Stimulated activated CD4-positive, alpha-beta T cell treated with anti-CD3 and anti-CD28 coated beads, Interleukin-1b, Interleukin-23, amount 100 ng/mL, for 4 hours (primary cell): ENCODE results near the gene USF3.
"Not testable (repeated sequence)": the region's sequence is repeated elsewhere in the genome, so short reads cannot be mapped to it uniquely, and the experiment has no call there.

ENCODE experiments used
- DNase-seq, 2 donors: peaks; one replicate each; pipeline ENCODE4 v3.0.0-alpha.2; 2020; ENCODE audit warnings: low read depth in 2 of 2

Gene USF3

DNA sequence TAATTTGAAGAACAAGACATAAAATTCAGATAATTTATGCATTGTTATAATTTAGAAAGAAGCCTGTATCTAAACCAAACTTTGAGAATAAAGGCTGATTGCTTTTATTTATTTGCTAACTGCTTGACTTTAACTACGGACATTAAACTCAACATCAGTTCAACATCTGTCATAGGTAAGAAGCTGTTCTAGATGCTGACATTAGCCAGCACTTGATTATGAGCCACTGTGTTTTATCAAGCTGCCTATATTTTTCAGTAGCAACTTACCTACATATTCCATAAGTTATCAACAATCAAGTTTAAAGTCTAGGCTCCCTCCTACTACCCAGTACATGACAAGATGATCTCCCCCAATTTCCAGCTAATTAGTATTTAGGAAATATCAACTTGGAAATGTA, 42.1 kb downstream of the USF3 start:
- no peak for DNase-seq

DNA sequence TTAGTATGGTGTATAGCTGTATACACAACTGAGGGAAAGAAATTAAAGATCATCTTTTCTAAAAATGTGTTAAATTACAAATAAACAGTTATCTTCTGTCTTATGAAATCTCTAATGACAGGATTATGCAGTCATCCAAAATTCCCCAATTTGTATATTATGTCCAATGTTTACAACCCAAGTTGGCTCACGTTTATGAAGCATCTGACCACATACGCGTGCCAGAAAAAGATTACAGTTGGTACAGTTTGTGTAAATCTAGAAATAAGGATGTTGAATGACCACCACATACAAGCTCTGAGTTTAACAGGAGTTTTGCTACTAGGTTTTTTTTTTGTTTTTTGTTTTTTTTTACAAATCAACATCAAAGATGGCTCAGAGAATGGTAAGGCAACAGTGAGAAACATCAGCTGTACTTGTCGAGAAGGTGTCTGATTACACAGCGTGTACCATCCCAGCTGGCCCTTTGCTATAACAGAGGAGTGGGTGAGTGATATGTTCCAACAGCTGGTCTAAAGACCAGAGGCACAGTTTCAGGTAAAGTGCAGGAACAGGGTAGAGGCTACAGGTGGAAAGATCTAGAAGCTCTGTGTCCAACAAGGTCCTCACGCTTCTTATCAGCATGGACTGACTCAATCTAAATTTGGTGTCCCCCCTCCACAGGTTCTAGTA, 47.1 kb downstream of the USF3 start:
- no peak for DNase-seq

DNA sequence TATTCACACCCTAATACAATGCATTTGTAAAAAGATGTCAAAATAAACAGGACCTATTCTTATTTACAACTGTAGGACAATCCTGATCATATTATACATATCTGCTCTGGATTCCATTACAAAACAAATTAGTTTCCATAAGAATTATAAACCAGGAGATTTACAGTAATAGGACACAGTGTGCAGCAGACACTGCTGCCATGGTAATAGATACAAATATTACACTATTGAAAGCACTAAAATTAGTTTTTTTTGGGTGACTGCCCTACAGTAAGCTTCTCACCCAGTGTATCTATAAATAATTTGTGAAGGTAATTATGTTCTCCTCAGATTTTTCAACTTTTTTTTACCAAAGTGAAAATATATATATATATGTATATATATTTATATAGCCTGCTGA, 47.9 kb downstream of the USF3 start:
- DNase-seq, result no peak

DNA sequence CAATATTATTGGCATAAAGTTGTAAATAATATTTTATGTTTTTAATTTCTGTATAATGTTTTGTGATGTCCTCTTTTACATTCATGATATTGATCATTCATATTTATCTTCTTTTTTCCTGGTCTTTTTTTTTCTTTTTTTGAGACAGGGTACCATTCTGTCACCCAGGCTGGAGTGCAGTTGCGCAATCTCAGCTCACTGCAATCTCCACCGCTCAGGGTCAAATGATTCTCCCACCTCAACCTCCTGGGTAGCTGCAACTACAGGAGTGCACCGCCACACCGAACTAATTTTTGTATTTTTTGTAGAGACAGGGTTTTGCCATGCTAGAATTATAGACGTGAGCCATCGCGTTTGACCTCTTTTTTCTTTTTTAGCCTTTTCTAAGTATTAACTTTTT, 52.9 kb downstream of the USF3 start:
- no peak for DNase-seq

DNA sequence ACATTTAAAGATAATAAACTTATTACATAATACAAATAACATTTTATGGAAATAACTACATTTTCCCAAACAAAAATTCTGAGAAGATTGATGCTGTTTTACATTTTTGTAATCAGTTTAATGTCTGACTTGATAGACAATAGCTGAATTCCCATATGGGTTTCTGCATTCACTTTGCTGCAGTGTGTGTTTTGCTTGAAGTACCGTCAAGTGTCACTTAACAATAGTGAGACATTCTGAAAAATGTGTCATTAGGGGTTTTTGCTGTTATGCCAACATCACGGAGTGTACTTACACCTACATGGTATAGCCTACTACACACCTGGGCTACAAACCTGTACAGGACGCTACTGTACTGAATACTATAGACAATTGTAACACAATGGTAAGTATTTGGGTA, 57.5 kb downstream of the USF3 start:
- DNase-seq, result no peak

DNA sequence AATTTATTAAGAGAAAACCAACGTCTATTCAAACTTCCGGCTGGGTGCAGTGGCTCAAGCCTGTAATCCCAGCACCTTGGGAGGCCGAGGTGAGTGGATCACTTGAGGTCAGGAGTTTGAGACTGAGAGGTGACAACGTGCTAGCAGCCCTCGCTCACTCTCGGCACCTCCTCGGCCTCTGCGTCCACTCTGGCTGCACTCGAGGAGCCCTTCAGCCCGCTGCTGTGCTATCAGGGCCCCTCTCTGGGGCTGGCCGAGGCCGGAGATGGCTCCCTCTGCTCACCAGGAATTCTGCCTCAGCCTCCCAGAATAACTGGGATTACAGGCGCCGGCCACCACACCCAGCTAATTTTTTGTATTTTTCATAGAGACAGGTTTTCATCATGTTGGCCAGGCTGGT, 58.7 kb downstream of the USF3 start:
- DNase-seq, result no peak

DNA sequence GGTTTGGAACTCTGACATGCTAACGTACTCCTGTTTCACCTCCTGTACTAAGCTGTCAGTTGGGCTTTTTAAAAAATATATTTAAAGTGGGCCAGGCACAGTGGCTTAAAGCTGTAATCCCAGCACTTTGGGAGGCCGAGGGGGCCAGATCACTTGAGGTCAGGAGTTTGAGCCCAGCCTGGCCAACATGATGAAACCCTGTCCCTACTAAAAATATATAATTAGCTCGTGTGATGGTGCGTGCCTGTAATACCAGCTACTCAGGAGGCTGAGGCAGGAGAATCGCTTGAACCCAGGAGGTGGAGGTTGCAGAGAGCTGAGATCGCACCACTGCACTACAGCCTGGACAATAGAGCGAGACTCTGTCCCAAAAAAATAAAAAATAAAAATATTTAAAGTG, 60.4 kb downstream of the USF3 start:
- not testable (repeated sequence) for DNase-seq

DNA sequence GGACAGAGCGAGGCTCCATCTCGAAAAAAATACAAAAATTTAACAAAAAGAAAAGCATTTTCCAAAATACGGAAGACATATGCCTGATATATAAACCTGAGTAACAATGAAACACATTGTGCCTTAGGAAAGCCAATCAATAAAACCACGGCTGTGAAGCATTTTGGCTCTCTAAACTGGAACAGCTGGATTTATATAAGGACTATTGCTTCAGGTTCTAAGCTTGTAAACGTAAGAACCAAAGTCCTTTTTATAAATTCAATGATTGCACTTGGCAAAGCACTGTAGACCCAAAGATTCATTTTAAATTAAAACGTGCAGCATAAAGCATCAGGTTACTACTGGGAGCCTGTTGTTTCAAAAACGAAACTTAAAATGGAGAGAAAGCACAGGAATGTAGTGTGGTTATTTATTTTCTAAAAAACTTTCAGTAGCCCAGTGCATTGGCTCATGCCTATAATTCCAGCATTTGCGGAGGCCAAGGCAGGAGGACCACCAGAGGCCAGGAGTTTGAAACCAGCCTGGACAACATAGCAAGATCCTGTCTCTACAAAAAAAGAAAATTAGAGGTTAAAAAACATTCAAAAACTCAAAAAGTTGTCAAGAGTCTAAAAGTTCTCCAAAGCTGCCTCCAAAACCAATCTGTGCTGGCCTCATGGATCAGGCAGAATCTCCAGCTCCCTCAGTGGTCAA, 61.5 kb downstream of the USF3 start:
- no peak for DNase-seq

DNA sequence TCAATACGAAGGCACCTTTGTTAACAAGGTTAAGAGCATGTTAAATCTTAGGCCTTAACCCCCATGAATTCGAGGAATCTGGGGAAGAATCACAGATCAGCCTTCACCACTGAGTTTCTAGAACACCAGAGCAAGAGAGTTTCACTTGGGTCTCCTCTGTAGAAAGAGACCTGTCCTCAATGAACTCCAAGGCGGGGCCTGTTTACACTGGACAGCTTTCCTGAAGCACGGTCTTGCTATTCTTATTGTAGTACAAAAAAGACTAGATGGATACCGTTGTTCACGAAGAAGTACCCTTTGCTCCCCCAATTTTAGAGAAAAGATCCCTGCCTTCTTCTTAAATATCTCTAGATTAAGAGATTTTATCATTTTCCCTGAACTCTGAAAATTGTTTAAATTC, 64.9 kb downstream of the USF3 start:
- DNase-seq, result no peak

DNA sequence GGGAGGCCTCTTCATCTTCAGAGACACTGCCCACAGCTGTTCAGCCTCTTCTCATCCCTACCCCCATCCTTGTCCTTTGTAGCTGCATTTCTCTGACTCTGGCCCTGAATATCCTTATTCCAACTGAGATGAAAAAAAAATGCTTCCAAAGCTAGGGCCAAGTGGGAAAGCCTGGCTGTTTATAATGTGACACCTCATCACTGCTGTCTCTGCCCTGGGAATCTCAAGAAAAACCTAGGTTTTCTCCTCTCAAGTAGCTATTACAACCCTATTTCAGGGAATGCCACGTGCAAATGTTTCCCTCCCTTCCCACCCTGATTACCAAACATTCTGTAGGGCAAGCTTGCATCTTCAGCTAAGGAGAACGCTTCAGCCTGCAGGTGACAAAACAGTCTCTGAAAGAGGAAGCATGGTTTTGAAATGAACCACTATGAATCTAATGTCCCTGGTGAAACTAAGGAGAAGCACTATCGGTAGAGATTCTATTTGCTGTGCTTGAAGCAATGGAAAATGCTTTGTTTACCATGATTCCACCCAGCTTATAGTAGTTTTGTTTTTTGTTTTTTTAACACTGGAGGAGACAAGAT, 65.4 kb downstream of the USF3 start:
- DNase-seq, result no peak

DNA sequence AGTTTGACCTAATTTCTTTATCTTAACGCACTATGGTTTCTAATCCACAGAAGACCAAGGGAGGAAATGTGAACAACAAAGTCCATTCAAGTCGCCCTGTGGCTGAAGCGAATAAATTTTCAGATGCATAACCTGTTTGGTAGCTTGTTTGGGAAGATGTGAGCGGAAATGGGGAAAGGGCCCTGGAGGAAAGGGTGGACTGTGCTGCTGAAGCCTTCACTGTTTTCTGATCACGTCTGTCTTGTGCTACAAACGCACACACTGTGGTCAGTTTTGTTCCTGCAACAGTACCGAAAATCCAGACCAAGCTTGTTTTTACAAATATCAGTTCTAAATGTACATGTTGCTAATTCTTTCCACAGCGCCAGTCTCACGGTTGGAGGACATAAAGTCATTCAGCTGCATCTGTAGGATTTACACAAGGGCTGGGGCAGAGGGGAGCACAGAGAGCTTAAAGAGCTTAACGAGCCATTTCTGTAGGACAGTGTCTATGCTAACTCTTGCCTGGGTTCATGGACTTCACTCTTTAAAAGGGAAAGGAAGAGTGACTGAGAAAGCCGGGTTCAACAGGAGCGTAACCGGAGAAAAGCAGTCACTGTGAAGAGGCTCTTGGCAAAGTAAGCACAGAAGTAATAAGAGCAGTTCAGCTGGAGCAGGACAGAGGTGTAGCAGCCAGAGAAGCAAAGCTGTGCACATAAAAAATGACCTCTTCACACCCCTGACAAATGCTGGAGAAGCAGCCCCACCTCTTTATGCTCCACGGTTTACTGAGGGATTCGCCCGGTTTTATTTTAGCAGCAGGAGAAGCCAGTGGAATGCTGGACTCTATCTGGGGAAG, 66.6 kb downstream of the USF3 start:
- DNase-seq, result no peak

DNA sequence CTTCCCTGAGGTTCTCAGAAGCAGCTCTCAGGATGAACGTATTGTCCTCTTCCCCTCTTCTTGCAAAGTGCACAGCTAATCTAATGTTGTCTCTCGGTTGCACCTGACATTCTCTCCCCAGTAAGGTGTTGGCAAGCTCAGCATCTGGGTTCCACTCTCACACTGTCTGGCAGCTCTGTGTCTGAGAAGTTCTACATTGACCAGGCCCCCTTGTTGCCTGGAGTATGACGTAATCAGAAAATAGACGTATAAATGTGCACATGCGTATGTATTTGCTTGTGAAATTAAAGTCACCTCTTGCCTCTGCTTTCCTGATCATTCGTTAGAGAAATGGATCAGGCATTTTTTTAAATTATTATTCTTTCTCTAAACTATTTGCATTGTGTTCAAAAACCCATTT, 67.7 kb downstream of the USF3 start:
- DNase-seq, result no peak

DNA sequence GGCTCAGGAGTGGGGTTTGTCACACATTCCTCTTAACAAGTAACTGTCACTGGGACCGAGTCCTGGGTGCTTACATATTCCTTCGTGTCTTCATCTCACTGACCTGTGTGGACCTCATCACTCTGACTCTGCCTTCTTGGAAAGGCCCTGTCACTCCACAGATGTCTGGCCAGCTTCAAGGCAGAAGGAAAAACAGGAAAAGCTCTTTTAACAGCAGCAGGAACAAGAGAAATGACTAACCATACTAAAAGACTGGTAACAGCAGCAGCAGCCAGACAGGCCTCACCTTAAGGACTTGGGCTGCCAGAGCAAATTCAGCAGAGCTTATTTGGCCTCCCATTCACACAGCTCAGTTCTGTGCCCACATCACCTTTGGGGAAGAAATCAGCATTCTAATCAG, 68.1 kb downstream of the USF3 start:
- DNase-seq, result no peak

DNA sequence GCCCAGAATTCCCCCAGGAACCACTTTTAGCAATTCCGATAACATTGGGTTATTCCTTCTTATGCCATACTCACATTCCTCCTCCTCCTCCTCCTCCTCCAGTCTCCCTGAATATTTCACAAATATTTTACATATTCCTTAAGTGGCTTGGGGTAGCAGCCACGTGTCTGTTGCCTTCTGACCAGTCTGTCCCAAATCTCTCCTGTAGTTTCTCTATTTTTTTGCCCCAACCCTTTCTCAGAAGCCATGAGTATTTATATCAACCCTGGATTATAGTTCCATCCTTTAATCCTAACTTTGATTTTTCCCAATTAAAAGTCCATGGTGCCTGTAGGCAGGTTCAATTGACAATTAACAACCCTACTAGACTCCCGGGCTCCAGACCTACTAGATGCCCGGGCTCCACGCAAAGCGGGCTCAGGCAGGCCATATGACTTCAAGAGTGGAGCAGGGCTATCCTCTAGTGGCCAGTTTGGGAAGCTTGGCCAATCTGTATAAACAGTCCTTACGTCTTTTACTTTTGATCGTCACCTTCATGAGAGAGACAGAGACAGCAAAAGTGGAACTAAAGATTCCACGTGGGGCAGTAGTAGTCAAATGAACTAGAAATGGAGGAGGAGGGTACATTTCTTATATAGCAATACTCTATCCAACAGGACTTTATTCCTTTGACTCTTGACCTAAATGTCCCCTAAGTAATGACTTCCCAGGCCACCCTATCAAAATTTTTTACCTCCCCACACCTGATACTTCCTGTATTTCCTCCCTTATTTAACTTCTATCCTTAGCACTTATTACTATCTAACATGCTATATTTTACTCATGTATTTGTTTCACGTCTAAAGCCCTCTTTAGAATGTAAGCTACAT, 69.7 kb downstream of the USF3 start:
- no peak for DNase-seq

DNA sequence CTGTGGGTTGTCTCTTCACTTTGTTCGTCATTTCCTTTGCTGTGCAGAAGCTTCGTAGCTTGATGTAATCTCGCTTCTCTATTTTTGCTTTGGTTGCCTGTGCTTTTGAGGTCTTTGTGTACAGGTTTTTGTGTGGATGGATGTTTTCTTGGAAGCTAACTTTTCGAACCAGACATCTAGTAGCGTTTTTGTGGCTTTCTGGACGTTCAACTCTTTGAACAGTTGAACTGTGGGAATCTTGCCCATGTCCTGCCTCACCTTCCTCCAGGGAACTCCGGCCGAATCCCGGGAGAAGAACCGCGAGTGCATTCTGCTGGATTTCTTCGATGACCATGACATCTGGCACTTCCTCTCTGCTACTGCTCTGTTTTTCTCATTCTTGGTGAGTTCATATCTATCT, 70.6 kb downstream of the USF3 start:
- no peak for DNase-seq

DNA sequence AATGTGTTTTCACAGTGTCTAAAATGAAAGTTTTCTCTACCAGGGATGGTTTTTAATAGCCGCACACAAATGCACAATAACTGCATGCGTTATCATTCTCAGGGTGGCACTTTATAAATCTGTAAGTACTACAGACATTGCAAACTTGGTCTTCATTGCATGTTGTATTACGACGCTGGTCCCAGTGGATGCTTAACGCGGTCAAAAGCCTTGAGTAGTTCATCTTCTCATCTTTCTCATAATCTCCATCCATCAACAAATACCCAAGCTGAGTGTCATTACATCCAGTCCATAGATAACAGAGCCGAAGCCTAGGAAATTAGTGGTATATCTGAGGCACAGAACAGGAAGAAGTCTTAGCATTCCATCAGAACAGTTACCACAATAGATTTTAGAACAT, 72.6 kb downstream of the USF3 start:
- DNase-seq, result no peak

DNA sequence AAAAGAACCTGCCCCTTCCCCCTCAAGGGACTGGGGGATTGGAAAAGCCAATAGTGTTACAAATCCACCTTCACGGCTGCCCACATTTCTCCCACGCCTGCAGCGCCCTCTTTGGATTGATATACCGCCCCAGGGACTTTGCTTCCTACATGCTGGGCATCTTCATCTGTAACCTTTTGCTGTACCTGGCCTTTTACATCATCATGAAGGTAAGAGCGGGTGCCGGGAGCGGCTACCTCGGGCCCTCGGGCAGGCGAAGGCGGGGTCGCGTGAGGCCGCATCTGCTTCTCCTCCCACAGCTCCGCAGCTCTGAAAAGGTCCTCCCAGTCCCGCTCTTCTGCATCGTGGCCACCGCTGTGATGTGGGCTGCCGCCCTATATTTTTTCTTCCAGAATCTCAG, 73.1 kb downstream of the USF3 start:
- DNase-seq, result no peak

DNA sequence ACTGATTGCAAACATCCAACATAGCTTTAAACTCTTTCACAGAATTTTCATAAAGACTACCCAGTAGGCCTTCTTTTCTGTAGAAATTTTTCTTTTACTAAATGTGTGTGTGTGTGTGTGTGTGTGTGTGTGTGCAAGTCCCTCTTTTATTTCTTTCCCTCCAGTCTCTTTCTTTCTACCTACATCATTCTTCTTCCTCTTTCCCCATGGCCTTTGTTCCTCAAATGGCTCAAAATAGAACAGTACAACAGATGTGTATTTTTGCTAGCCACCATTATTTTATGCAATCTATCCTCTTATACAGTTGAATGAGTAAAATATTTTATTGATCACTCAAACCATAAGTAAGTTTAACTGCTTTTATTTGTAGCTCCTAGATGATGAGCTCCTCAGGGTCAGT, 76.4 kb downstream of the USF3 start:
- DNase-seq, result no peak

DNA sequence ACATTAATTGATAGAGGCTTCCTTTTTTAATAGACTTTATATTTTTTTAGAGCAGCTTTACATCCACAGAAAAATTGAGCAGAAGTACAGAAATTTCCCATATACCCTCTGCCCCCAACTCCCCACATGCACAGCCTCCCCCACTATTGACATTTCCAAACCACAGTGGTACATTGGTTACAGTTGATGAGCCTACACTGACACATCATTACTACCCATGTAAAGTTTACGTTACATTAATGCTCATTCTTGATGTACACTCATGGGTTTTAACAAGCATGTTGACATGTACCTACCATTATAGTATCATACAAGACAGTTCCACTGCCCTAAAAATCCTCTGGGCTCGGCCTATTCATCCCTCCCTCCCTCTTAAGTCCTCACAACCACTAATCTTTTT, 78.7 kb downstream of the USF3 start:
- DNase-seq, result no peak

DNA sequence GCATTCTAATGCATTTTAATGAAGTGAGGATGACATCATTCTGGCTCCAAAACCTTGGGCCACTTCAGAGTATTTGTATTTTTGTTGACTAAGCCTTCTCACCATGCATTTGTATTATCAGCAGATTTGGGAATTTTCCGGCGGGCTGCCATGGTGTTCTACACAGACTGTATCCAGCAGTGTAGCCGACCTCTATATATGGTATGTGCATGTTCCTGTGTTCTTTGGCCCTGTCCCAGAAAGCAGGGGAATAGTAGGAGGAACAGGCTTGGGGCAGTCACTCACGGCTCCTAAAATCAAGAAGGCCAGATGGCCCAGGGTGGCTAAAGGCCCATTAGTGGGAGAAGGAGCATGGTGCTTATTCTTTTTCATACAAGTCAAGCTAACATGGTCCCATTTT, 80.5 kb downstream of the USF3 start:
- no peak for DNase-seq

DNA sequence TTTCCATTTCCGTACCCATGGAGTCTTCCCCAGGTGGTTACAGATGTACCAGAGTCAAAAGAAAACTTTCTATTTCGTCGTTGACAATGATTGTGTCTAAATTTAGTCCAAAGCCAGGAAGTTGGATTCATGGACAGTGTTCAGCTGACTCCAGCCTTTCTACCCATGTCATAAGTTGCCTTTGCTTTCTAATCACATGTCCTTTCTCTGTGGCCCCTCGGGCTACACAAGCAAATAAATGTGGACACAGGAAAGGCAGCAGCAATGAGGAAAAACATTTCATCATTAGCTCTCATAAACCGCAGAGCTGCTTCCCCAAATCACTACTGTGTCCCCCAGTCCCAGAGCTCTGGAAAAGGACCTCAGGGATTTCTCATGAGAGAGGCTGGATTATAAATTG, 82.0 kb downstream of the USF3 start:
- DNase-seq, result no peak

DNA sequence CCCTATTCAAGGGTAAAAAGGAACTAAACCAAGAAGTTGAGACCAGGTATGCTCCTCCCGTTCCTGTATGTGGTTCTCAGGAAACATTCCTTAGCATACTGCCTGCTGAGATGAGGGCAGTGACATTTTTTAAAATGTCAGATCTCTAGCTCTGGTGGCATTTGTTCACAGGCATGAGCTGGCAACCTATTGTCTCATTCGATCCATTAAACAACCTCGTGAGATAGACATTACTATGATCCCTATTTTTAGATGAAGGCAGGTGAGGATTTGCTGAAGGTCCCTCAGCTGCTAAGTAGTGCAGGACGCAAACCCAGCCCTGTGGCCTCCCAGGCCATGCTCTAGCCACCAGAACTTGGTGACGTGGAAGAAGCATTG, 89.2 kb downstream of the USF3 start:
- no peak for DNase-seq
